ENCODE data around the gene FOXS1.

FOXS1 gene

DNA sequence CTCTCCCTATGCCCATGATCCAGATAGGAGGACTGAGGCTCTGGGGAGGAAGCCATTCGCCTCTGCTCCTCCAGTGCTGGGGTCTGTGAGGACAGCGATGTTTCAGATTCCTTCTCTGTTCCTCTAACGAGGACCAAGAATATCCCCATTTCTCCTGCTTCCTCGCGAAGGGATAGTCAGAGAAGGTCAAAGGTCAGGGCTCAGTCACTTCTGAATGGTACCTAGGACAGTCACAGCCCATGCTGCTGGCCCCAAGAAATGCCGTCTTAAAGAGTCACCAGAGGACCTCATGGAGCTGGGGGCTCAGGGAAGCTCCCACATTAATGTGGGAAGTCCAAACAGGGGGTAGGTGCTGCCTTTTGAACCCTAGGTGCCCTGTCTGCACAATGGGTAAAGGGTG lies 2.1 kb downstream of the FOXS1 start:
- no peak for DNase-seq
- in situ Hi-C loops (cut with HindIII; ENCODE audit: low pct_ligation_motif_present, low pct_unique_long_range_greater_than_20kb, low sequenced_read_pairs) = no loop called here

DNA sequence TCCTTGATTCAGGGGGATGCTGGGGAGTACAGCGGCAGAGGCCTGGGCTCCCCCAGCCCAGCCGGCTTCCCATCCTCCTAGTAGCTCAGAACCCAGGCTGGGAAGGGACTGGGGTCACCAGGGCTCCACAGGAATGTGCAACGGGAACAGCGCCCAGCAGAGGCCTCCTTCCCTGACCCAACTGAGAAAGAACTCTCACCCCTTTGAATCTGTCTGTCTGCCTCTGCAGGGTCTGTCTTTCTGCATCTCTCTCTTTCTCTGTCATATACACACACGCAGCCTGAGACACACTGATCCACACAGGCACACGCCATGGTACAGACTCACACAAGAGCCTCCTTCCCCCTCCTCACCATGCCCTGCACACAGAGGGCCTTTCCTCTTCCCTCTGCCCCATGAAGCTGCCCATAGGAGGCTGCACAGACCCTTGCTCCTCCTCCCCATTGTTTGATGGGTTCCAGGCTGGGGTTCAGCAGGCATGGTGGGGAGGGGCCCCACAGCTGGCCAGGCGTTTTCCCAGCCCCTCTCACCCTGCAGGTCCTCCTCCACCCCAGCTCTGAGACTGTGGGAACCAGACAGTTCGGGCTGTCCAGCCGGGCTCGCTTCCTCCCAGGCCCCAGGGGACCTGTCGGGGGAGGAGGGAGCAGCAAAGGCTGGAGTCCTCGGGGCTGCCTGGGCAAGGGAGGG lies 2.8 kb downstream of the FOXS1 start:
- peak; percentile 57 for DNase-seq
- in situ Hi-C loops (cut with HindIII; ENCODE audit: low pct_ligation_motif_present, low pct_unique_long_range_greater_than_20kb, low sequenced_read_pairs) = no loop called here

DNA sequence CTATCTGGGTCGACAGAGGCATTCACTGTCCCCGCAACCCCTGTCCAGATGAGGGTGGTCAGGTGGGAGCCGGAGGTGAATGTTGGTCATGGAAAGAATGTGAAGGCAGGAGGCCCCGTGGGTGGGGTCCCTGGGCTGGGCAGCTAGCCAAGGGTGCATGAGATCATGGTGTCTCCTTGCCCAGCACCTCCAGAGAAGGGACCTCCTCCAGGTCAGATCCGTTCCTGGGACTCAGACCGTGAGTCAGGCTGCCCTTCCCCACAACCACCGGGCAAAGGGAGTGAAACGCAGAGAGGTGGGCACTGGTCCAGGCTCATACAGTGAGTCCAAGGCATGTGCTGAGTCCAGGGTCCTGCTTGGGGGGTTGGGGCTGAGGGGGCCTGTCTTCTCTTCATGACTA lies 3.5 kb downstream of the FOXS1 start:
- in situ Hi-C loops (cut with HindIII; ENCODE audit: low pct_ligation_motif_present, low pct_unique_long_range_greater_than_20kb, low sequenced_read_pairs) = no loop called here
- DNase-seq = peak; percentile 67

DNA sequence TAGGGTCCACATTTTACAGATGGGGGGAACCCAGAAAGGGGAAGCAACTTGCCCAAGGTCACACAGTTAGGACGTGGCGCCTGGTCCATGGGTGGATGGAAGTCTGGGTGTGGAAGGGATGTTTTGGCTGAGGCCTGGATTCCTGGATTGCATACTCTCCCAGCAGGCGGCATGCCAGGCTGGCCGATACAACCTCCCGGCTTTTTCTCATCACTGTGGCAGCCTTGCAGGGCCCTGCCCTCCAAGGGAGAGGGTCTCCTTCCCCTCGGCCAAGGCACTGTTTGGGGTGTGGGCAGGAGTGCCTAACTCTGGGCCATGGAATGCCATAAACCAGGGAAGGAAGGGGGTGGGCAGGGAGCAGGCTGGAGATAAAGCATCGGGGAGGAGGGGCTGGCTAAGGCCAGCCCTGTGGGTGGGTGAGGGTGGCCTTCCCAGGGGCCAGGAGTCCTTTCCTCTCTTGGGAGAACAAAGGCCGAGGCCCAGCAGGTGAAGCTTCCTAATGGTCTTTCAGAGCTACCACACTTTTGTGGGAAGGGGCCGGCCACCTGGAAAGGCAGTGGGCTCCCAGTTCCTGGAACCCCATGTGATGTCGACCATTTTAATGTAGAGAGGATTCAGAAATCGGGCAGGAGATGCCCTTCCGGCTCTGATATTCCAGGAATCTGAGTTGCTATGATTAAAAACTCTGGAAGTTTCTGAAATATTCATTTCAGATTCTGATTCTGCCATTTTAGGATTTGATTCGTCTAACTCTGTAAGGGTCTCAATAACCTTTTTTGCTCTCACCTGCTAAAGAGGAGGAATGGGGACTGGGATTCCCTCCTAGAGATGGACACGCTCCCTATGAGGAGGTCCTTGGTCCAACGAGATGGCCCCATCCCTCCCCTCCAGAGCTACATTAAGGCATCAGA lies 4.2 kb downstream of the FOXS1 start:
- DNase-seq = peak; percentile 7
- in situ Hi-C loops (cut with HindIII; ENCODE audit: low pct_ligation_motif_present, low pct_unique_long_range_greater_than_20kb, low sequenced_read_pairs) = no loop called here

DNA sequence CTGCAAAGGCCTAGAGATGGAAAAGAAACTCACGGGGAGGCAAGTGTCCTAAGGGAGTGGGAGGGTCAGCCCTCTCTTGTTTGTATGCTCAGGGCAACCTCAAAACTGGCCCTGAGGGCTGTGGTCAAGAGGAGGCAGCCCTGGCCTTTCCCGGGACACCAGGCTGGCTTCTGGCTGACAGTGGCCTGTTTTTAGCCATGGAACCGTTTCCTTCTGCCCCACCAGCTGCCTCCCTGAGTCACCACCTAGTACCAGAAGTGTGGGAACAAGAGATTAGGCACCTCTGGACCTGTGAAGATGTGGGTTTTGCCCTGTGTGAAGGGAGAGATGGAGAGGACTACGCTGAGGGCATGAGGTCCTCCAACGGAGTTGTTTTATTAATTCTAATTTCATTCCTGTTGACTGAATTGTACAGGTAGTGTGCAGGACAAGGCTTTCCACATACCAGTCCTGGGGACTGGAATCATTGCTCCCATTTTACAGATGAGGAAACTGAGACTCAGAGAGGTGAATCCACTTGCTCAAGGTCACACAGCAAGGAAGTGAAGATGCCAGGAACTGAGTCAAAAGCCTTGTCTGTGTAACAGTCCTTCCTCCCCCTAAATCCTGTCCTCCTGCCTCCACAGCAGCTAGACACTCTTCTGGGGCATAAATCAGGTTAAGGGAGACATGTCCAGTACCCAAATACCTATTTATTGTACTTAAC lies 5.5 kb downstream of the FOXS1 start:
- in situ Hi-C loops (cut with HindIII; ENCODE audit: low pct_ligation_motif_present, low pct_unique_long_range_greater_than_20kb, low sequenced_read_pairs) = no loop called here
- peak; percentile 6 for DNase-seq

DNA sequence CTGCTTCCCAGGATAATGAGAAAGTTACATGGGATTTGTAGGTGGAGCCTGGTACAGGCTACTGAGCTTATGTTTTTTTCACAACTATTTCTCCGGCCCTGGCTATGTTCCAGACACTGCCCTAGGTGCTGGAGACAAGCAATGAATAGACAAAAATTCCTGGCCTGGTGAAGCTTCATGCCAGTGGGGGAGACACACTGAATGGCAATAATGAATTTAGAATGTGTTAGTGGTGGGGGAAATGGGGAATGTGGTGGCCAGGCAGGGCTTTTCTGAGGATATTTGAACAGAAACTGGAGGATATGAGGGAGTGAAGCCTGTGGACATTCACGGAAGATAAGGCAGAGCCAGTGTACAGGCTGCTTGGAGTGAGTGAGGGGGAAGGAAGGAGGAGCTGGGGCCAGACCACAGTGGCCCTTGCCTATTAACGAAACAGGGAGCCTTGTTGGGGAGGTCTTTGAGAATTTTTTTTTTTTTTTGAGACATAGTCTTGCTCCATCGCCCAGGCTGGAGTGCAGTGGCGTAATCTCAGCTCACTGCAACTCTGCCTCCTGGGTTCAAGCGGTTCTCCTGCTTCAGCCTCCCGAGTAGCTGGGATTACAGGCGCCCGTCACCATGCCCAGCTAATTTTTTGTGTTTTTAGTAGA lies 6.6 kb downstream of the FOXS1 start:
- in situ Hi-C loops (cut with HindIII; ENCODE audit: low pct_ligation_motif_present, low pct_unique_long_range_greater_than_20kb, low sequenced_read_pairs) = no loop called here
- DNase-seq = peak; percentile 45

DNA sequence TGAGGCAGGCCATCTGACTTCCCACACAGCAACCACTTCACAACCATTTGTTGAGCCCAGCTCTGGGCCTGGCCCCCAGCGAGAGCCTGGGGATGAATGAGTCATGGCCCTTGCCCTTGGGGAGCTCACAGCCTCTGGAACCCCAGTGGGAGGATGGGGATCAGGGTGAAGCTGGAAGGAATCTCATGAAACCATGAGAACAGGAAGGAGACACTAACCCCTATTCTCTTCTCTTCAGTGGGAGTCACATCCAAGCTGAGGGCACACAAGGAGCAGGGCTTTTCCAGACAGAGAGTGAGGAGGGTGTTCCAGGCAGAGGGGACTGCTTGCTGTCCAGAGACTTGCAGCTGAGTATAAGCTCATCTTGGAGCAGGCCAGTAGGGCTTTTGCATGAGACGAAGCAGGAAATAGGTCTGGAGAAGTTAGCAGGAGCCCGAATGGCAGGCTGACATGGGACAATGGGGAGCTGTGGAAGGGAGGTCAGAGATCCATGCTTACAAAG lies 7.5 kb downstream of the FOXS1 start:
- in situ Hi-C loops (cut with HindIII; ENCODE audit: low pct_ligation_motif_present, low pct_unique_long_range_greater_than_20kb, low sequenced_read_pairs) = no loop called here

DNA sequence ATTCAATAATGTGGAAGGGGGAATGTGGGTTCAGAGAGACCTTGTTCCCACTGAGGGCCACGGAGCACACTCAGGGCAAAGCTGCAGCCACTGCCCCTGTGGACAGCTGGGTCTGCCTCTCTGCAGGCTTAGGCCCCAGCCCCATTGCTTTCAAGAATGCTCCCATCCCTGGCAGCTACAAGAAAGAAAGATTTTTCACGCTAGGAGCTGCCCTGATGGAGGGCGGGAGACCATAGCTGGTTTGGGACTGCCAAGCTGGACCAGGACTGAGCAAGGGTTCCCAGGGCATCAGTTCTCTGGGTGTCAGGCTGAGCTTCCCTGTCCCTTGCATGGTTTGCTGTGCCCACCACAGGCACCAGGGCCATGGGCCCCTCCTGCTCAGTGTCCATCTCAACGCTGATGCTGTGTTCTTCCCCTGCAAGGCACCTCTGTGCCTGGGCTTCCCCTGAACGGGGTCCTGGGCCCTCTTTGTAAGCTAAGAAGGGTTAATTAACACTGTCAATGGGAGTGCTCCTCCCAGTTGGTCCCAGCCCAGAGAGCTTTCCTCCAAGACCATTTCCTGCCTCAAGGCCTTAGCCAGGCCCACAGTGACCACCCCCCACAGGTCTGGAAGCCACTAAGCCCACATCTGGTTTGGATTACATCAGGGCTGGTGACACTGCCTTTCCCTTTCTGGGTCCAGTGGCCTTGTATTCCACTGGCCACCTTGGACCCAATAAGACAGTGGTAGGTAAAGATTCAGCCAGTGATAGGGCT lies 8.4 kb downstream of the FOXS1 start:
- no peak for DNase-seq
- in situ Hi-C loops (cut with HindIII; ENCODE audit: low pct_ligation_motif_present, low pct_unique_long_range_greater_than_20kb, low sequenced_read_pairs) = no loop called here

More for the DNA sequence above, 7.5 kb downstream of the FOXS1 start:
- peak; percentile 53 for DNase-seq

DNA sequence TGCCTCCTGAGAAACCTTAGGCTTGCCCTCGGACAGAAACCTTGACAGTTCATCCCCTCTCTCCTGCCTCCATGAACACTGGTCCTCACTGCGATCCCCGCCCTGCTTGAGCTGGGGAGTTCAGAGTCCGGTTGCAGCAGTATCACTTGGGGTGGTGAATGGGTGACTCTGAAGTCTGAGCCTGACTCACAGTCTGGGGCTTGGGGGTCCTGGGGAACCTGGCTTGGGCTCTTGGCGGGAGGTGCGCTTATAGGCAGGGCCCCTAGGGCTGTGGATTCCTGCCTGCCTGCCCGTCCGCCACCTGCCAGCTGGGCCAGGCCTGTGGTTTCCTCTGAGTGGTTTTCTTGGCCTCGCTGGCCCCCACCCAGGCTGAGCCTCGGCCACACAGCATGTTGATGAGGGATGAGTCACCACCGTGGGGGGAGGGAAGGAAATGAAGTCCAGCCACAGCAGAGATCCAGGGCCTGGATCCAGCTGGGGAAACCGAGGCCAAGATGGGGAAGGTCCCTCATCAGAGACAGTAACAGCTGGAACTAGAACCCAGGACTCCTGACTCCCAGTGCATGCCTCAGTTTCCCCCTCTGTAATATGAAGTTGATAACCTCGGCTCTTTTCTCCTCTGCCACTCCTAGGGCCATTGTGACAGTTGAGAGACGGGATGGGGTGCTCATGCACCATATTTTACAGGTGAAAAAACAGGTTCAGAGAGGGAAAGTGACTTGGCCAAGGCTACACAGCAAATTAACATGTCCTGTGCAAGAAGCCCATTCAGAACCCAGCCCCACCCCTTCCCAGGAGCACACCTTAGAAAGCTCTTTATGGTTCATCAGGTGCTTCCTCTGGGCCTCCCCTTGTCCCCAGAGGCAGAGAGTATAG lies 9.2 kb downstream of the FOXS1 start:
- peak; percentile 93 for DNase-seq
- in situ Hi-C loops (cut with HindIII; ENCODE audit: low pct_ligation_motif_present, low pct_unique_long_range_greater_than_20kb, low sequenced_read_pairs) = no loop called here

DNA sequence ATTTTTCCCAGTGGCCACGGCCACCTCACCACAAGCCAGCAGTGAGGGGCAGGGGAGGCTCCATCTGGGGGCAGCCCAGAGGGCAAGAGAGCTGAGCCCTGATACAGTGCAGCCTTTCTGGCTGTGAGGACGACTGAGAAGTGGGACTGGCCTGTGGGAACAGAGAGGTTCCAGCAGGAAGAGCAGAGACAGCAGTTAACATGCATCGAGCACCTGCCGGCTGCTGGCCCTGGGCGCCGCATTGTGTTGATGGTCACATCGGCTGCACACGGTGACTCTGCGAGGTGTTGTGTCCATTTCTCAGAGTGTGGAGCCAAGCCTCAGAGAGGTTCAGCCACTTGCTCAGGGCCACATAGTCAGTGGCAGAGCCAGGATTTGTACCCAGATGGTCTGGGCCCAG lies 9.8 kb downstream of the FOXS1 start:
- in situ Hi-C loops (cut with HindIII; ENCODE audit: low pct_ligation_motif_present, low pct_unique_long_range_greater_than_20kb, low sequenced_read_pairs) = no loop called here
- no peak for DNase-seq

DNA sequence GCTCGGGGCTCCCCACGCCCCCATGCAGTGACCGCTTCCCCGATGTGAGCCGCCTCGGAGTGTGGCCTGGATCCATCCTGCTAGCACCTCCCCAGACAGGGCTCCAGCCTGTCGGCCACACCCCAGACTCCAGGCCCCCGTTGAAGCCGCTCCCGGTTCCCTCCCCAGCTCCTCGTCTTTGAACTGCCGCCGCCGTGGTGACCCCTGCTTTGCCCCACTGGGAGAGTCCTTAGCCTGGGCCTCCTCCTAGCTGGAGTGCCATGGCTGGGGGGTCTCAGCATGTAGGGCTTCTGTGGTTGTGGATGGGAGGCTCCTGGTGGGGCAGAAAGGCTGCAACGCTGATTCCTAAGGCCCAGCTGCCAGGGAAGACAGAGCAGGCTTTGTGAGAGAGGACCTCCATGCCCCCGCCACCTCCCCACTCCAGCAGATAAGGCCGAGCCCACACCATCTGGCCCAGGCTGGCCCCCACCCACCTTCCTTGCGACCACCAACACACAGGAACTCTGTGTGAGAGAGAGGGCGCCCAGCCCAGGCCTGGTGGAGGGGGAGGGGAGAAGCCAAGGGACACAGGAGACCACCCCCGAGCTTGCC lies 11.4 kb downstream of the FOXS1 start:
- DNase-seq = no peak
- in situ Hi-C loops (cut with HindIII; ENCODE audit: low pct_ligation_motif_present, low pct_unique_long_range_greater_than_20kb, low sequenced_read_pairs) = no loop called here

DNA sequence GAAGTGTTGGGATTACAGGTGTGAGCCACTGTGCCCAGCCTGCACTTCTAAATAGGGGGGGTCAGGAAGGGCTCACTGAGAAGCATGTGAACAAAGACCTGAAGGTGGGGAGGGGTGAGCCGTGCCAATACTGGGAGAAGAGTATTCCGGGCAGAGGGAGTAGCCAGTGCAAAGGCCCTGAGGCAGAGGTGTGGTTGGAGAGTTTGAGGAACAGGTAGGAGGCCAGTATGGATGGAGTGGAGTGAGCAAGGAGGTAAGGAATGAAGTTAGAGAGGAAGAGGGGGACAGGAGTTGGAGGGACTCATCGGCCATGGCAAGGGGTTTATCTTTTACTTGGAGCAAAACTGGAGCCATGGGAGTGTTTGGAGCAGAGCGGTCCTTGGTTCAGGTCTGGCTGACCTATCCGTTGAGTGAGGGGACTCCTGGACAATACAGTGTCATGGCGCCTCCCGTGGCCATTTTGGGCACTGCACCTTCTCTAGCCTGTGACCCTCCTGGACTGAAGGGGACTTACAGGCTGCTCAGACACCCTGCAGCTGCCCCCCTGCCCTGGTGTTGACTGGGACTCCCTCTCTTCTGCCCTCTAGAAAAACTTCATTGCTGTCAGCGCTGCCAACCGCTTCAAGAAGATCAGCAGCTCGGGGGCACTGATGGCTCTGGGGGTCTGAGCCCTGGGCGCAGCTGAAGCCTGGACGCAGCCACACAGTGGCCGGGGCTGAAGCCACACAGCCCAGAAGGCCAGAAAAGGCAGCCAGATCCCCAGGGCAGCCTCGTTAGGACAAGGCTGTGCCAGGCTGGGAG lies 12.1 kb downstream of the FOXS1 start:
- in situ Hi-C loops (cut with HindIII; ENCODE audit: low pct_ligation_motif_present, low pct_unique_long_range_greater_than_20kb, low sequenced_read_pairs) = no loop called here
- peak; percentile 57 for DNase-seq

DNA sequence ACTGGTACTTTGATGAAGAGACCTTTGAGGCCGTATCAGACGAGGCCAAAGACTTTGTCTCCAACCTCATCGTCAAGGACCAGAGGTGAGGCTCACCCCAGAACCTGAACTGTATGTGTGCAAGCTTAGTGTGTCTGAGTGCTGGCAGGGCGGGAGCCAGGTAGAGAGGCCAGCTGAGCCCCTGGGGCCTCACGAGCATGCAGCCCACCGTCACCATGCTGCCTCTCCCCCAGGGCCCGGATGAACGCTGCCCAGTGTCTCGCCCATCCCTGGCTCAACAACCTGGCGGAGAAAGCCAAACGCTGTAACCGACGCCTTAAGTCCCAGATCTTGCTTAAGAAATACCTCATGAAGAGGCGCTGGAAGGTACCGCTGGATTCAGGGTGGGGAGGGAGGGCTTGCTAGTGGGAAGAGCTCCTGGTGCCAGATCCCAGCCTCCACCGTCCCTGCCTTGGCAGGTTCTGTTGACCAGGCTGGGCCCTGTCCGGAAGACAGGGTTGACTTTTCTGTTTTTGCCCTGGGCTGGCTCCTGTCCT lies 13.6 kb downstream of the FOXS1 start:
- in situ Hi-C loops (cut with HindIII; ENCODE audit: low pct_ligation_motif_present, low pct_unique_long_range_greater_than_20kb, low sequenced_read_pairs) = no loop called here

DNA sequence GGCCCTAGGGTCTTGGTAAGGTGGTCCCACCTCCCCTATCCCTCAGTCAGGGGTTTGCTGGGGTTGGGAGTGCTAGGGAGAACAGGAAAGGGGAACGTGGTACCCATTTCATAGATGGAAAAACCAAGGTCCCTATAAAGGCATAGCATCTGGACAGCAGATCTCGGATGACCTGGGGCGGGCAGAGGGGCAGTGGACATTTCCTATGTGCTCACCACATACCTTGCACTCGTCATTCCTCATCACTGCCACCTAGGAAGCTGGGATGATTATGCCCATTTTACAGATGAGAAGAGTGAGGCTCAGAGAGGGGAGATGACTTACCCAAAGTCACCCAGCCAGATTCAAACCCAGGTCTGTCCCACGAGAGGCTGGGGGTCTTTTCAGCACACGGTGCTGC lies 14.2 kb downstream of the FOXS1 start:
- in situ Hi-C loops (cut with HindIII; ENCODE audit: low pct_ligation_motif_present, low pct_unique_long_range_greater_than_20kb, low sequenced_read_pairs) = no loop called here
- DNase-seq = no peak

More for the DNA sequence above, 13.6 kb downstream of the FOXS1 start:
- no peak for DNase-seq

DNA sequence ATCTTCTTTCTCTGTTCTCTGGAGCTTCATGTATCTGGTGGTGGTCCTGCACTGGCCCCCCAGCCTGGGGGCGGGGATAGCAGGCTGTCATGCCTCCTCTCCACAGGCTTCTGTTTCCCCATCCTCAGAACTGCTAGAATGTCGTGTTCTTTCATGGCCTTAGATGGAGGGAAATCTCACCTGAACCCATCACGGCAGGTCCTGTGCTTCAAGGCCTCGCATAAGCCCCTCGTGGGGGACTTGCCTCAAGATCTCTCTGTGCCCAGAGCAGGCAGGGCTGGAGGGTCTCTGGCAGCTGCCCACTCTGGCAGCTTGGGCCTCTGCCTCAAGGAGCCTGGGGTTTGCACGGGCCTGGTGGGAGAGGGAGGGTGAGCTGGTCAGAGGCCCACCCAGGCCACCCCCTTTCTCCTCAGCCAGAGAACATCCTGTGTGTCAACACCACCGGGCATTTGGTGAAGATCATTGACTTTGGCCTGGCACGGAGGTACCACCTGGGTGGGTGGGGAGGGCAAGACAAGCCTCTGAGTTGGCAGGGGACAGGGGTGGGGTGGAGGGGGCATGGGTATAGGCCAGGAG lies 14.9 kb downstream of the FOXS1 start:
- in situ Hi-C loops (cut with HindIII; ENCODE audit: low pct_ligation_motif_present, low pct_unique_long_range_greater_than_20kb, low sequenced_read_pairs) = no loop called here
- no peak for DNase-seq

All from ACHN (cell line).